Gastroesophageal sphincter (tissue), 4 donors: Measurements from ENCODE around the gene MACF1. TPM values are rescaled to one million over a fixed set of nuclear protein-coding genes. Genes with fewer than 3 reads are reported as not detected.
"Not testable (repeated sequence)": the region's sequence is repeated elsewhere in the genome, so short reads cannot be mapped to it uniquely, and the experiment has no call there.

Experiments
- ATAC-seq: fragments of 150-250 bp; one replicate; pipeline ENCODE4 v1.9.1; 2016; ENCODE audit warnings: mild to moderate bottlenecking, moderate library complexity
- H3K27ac ChIP-seq, 4 donors: fragments of 200-600 bp; sonication (generic) in 3 of 4; 1 replicate in 3 of 4; 2 replicates in 1 of 4; pipeline ENCODE4 v1.5.1; 2016 to 2019
- H3K27me3 ChIP-seq: fragments of 200-600 bp; sonication (generic); one replicate; pipeline ENCODE4 v1.5.1; 2019
- H3K36me3 ChIP-seq, 2 donors: fragments of 200-600 bp; sonication (generic); one replicate each; pipeline ENCODE4 v1.5.1; 2019; ENCODE audit warnings: control low read depth in 1 of 2
- H3K4me1 ChIP-seq, 3 donors: fragments of 200-600 bp; sonication (generic); 1 replicate in 2 of 3; 2 replicates in 1 of 3; pipeline ENCODE4 v1.5.1; 2016 to 2019; ENCODE audit warnings: control low read depth in 2 of 3
- H3K4me3 ChIP-seq, 2 donors: fragments of 200-600 bp; sonication (generic); one replicate each; pipeline ENCODE4 v1.5.1; 2019; ENCODE audit warnings: mild to moderate bottlenecking in 1 of 2, moderate library complexity in 1 of 2
- H3K9me3 ChIP-seq, 3 donors: fragments of 200-600 bp; sonication (generic); one replicate each; pipeline ENCODE4 v1.5.1; 2017 to 2019; ENCODE audit warnings: control low read depth in 2 of 3
- CTCF ChIP-seq, 4 experiments: fragments of 200-600 bp in 2 of 4; fragments of 450-650 bp in 2 of 4; sonication (generic) in 1 of 4; IDR thresholded peaks; one replicate each; pipeline ENCODE4 v1.5.1; 2017 to 2019; ENCODE audit warnings: antibody characterized with exemption in 4 of 4, mild to moderate bottlenecking in 2 of 4, moderate library complexity in 2 of 4
- EP300 ChIP-seq: sonication (generic); formaldehyde crosslinking; IDR thresholded peaks from one replicate; pipeline ENCODE4 v1.6.1; 2017; ENCODE audit warnings: antibody characterized with exemption, mild to moderate bottlenecking
- POLR2A ChIP-seq, 2 donors: fragments of 450-650 bp; IDR thresholded peaks; one replicate each; pipeline ENCODE4 v1.6.1; 2017; ENCODE audit warnings: antibody characterized with exemption in 2 of 2, mild to moderate bottlenecking in 2 of 2, moderate library complexity in 1 of 2
- POLR2AphosphoS5 ChIP-seq: sonication (generic); formaldehyde crosslinking; IDR thresholded peaks from one replicate; pipeline ENCODE4 v1.6.1; 2017; ENCODE audit warnings: antibody characterized with exemption
- WGBS, 2 donors: methylation state at CpG; one replicate each; pipeline ENCODE4 v1.1.5; 2018; ENCODE audit warnings: low coverage in 1 of 2; 5-methylcytosine and 5-hydroxymethylcytosine counted together
- total RNA-seq, 4 donors: library from RNA; depleted of rRNA; stranded (reverse); fragments of >200 nt; gene quantifications; one replicate each; pipeline ENCODE4 v1.1.0, GENCODE V29; 2016

Gene MACF1
- total RNA-seq, 4 donors from 2014 or later: 454 to 752 (median 541) TPM

GRCh38 chr1:39473324-39473723 lies 268.8 kb downstream of the MACF1 start:
- H3K36me3 ChIP-seq: peaks cover 3 to 98% of the 10 kb centered on the region in 2 donors
- no peaks in the 10 kb centered on the region for H3K4me1 ChIP-seq
- H3K9me3 ChIP-seq: no peaks in the 10 kb centered on the region
- no peaks in the 10 kb centered on the region for H3K27me3 ChIP-seq
- WGBS, 2 donors: 79 to 86% methylated on average over 3 to 4 of the region's 4 CpGs
- H3K27ac ChIP-seq: no peak overlapping the region
- TF ChIP-seq POLR2A (IDR thresholded peaks at IDR 0.05): no peak
- TF ChIP-seq POLR2AphosphoS5: no peak
- no peak for TF ChIP-seq EP300
- TF ChIP-seq CTCF (IDR thresholded peaks at IDR 0.05): no peak
- H3K4me3 ChIP-seq: no peak overlapping the region
- no peak for ATAC-seq

- Histone ChIP-seq H3K4me1 (no peaks in the 10 kb centered on the region), H3K4me3 (no peak overlapping the region), H3K9me3 (no peaks in the 10 kb centered on the region), H3K27ac (no peak overlapping the region), H3K27me3 (no peaks in the 10 kb centered on the region), H3K36me3 (peaks cover 0 to 98% of the 10 kb centered on the region in 2 donors)
- WGBS, 2 donors: 60 to 81% methylated on average over 4 of the region's 4 CpGs
- TF ChIP-seq POLR2A (IDR thresholded peaks at IDR 0.05): no peak
- no peak for TF ChIP-seq EP300
- TF ChIP-seq CTCF (IDR thresholded peaks at IDR 0.05): no peak
- no peak for ATAC-seq
Measured at GRCh38 chr1:39474810-39475209, 270.3 kb downstream of the MACF1 start.

DNA sequence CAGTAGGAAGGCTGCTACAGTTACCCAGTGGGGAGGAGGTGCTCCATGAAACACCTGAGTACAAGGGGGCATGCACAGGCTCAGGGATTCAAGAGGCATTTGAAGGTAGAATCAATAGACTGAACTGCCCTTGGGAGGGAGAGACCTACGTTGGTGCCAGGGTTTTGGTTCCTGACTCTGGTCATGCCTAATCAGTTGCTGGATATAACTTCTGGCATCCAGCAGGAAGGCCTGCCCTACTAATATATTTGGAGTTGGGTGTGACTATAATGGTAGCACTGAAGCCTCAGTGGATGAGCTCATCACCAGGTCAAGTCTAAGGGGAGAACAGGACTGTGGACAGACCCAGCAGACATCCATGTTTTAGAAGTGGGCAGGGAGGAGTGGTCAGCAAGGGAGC lies 271.1 kb downstream of the MACF1 start:
- H3K4me1 ChIP-seq, H3K27ac ChIP-seq, H3K27me3 ChIP-seq, H3K4me3 ChIP-seq, H3K9me3 ChIP-seq, ATAC-seq: not testable (repeated sequence)
- H3K36me3 ChIP-seq: peaks cover 0 to 98% of the 10 kb centered on the region in 2 donors
- 22 to 64% methylated on average over 1 of the region's 1 CpG for WGBS, 2 donors

DNA sequence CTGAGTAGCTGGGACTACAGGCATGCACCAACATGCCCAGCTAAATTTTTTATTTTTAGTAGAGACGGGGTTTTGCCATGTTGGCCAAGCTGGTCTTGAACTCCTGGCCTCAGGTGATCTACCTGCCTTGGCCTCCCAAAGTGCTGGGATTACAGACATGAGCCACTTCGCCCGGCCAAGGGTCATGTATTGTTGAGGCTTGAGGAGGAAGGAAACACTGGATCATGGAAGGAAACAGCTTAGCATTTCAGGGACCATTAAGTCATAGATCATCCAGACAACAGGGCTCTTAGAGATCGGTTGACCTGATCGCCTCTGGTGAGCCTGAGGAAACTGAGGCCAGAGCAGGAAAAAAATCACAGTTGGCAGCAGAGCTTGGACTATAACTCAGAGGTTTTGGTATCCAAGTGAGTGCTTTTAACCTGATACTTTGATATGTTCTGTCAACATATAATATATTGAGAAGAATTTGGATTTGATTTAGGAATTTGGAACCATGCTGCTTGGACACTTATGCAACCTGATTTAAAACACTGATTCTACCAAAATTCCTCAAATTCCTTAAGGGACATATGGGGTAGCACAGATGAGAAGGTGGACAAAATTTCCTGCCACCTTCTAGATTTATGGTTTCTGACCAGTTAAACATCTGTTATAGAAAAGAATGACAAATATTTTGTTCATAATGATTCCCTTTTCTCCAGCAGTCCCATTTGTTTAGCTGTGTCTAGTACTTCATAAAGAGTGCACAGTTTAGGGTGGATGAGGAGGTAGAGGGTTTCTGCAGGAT lies 273.8 kb downstream of the MACF1 start:
- ATAC-seq: no peak
- Histone ChIP-seq H3K4me3 (no peak overlapping the region), H3K27me3 (no peaks in the 10 kb centered on the region), H3K27ac (no peak overlapping the region), H3K36me3 (peaks cover 0 to 98% of the 10 kb centered on the region in 2 donors), H3K4me1 (no peaks in the 10 kb centered on the region), H3K9me3 (no peaks in the 10 kb centered on the region)
- no peak for TF ChIP-seq EP300
- no peak for TF ChIP-seq POLR2AphosphoS5
- no peak for TF ChIP-seq POLR2A (IDR thresholded peaks at IDR 0.05)
- no peak for TF ChIP-seq CTCF (IDR thresholded peaks at IDR 0.05)
- 87% methylated on average over 3 of the region's 5 CpGs; no CpG with 5 or more reads in 1 of the 2 donors for WGBS, 2 donors

DNA sequence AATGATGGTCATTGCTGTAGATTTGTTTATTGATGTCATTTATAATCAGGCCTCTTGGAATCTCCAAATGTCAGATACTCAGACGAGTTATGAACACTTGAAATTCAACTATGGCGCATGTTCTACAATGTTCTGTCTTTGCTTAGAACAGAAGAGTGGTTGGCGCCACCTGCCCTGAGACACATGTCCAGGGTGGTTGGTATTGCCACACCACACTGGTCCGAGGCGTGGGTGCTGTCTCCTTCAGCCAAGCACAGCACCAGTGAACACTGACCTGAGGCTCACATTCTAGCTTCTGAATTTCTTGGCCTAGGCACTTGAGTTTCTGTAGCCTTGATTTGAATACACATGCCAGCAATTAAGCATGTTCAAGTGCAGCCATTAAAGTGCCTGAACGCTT lies 276.8 kb downstream of the MACF1 start:
- no peak for ATAC-seq
- TF ChIP-seq POLR2A (IDR thresholded peaks at IDR 0.05) (no peak), EP300 (no peak), POLR2AphosphoS5 (no peak), CTCF (IDR thresholded peaks at IDR 0.05) (no peak)
- H3K4me3 ChIP-seq: no peak overlapping the region
- H3K36me3 ChIP-seq: peaks cover 6 to 98% of the 10 kb centered on the region in 2 donors
- WGBS, 2 donors: 73 to 85% methylated on average over 4 of the region's 6 CpGs
- no peak overlapping the region for H3K27ac ChIP-seq
- H3K4me1 ChIP-seq: peaks cover 0 to 4% (median 0%) of the 10 kb centered on the region in 3 donors
- no peaks in the 10 kb centered on the region for H3K27me3 ChIP-seq
- no peaks in the 10 kb centered on the region for H3K9me3 ChIP-seq
